ENCODE results near the gene TBC1D4.
"Not testable (repeated sequence)": the region's sequence is repeated elsewhere in the genome, so short reads cannot be mapped to it uniquely, and the experiment has no call there.

The TBC1D4 gene

GRCh38 chr13:75250526-75251178 is 231.3 kb downstream of the TBC1D4 start:
- TF ChIP-seq CTCF (IDR thresholded peaks at IDR 0.05), result no peak
- no peak for TF ChIP-seq ZFX (IDR thresholded peaks at IDR 0.05; ENCODE audit: borderline replicate concordance)
- H3K27ac ChIP-seq, result no peak overlapping the region

- not testable (repeated sequence) for H3K27ac ChIP-seq
These were observed 236.4 kb downstream of the TBC1D4 start for GRCh38 chr13:75245578-75245977.

DNA sequence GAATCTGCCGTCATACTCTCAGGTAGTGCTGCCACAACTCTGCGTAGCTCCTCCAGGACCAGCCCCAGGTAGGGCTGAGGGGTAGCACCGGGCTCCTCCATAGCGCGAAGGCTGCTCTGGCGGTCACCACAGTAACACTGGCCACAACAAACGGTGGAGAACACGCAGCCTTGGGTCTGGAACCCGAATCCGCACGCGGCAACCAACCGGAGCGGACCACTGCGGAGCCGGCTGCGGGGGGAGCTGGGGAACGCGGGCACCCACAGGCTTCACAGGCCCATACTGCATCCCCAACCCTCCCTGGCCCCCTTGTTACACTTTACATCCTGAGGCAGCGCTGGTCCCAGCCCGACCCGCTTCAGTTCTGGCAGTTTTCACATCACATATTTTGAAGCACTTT is 241.7 kb downstream of the TBC1D4 start:
- H3K27ac ChIP-seq, result not testable (repeated sequence)

DNA sequence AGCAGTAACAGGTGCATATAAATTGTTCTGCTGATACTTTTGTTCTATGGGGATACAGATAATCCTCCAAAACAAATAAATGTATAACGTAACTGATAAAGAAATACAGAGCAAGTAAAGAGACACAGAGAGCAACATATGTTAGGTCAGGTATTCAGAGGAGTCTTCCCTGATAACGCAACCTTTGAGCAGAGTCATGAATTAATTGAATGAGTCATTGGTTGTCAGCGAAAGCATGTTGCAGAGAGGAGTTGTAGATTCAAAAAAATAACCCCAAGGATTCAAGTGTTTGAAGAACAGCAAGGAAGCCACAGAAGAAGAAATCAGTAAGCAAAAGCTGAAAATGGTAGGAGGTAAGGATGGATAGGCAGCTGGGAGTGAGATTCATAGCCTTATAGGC is 245.2 kb downstream of the TBC1D4 start:
- TF ChIP-seq CTCF (IDR thresholded peaks at IDR 0.05), result no peak
- no peak for TF ChIP-seq ZFX (IDR thresholded peaks at IDR 0.05; ENCODE audit: borderline replicate concordance)

More for the DNA sequence above, 245.2 kb downstream of the TBC1D4 start:
- H3K27ac ChIP-seq, result no peak overlapping the region

All from 22Rv1 (cell line).